CD14-positive monocyte (primary cell): ENCODE data around the gene CEP170B. TPM values are rescaled to one million over a fixed set of nuclear protein-coding genes. Genes with fewer than 3 reads are reported as not detected.
A peak's percentile ranks its signal among the peaks of the same experiment; 100 is the strongest.

Source experiments
- DNase-seq, 3 donors: peaks; one replicate each; pipeline ENCODE4 v3.0.0-alpha.2; 2011 to 2022
- H2AFZ ChIP-seq: 2 replicates; pipeline ENCODE4 v1.6.0; 2012; ENCODE audit warnings: mild to moderate bottlenecking, low read depth, low read length, inconsistent platforms; ENCODE audit not compliant: insufficient read depth, poor library complexity, severe bottlenecking
- H3K27ac ChIP-seq, 2 donors: 1 replicate in 1 of 2; 2 replicates in 1 of 2; pipeline ENCODE4 v1.5.1; 2012 to 2013; ENCODE audit warnings: low read length in 2 of 2, control low read depth in 1 of 2, inconsistent platforms in 1 of 2, low read depth in 1 of 2, mild to moderate bottlenecking in 1 of 2
- H3K27me3 ChIP-seq, 2 donors: one replicate each; pipeline versions ENCODE4 v1.6.0 to v1.6.1; 2011 to 2013; ENCODE audit warnings: low read length in 2 of 2; ENCODE audit not compliant: control insufficient read depth in 2 of 2, insufficient read depth in 2 of 2
- H3K36me3 ChIP-seq, 2 donors: replicated peaks in 1 of 2; 1 replicate in 1 of 2; 2 replicates in 1 of 2; pipeline versions ENCODE4 v1.5.1 to v1.6.1; 2012 to 2013; ENCODE audit warnings: low read length in 2 of 2, control low read depth in 1 of 2, inconsistent platforms in 1 of 2, mild to moderate bottlenecking in 1 of 2; ENCODE audit not compliant: insufficient read depth in 2 of 2, control insufficient read depth in 1 of 2
- H3K4me1 ChIP-seq, 2 donors: 1 replicate in 1 of 2; 2 replicates in 1 of 2; pipeline versions ENCODE4 v1.5.1 to v1.6.1; 2012 to 2013; ENCODE audit warnings: low read length in 2 of 2, control low read depth in 1 of 2, inconsistent platforms in 1 of 2, mild to moderate bottlenecking in 1 of 2, moderate library complexity in 1 of 2; ENCODE audit not compliant: insufficient read depth in 2 of 2, control insufficient read depth in 1 of 2
- H3K4me2 ChIP-seq: replicated peaks from 2 replicates; pipeline ENCODE3; 2012; ENCODE audit warnings: low read length, moderate library complexity, mild to moderate bottlenecking; ENCODE audit not compliant: poor library complexity, severe bottlenecking; ENCODE audit errors: extremely low read depth
- H3K4me3 ChIP-seq, 3 experiments: fragments of 200-600 bp in 1 of 3; sonication (generic) in 1 of 3; replicated peaks in 1 of 3; 1 replicate in 2 of 3; 2 replicates in 1 of 3; pipeline ENCODE4 v1.5.1; 2011 to 2013; ENCODE audit warnings: low read length in 3 of 3, mild to moderate bottlenecking in 3 of 3, control low read depth in 2 of 3, low read depth in 2 of 3, inconsistent platforms in 1 of 3, moderate library complexity in 1 of 3
- H3K79me2 ChIP-seq: 2 replicates; pipeline ENCODE4 v1.6.0; 2012; ENCODE audit warnings: mild to moderate bottlenecking, control low read depth, inconsistent platforms, low read length, moderate library complexity; ENCODE audit not compliant: insufficient read depth
- H3K9ac ChIP-seq: 2 replicates; pipeline ENCODE4 v1.6.0; 2017; ENCODE audit warnings: low read length, mild to moderate bottlenecking; ENCODE audit not compliant: insufficient read depth, poor library complexity, severe bottlenecking
- H3K9me3 ChIP-seq, 2 donors: replicated peaks in 1 of 2; 1 replicate in 1 of 2; 2 replicates in 1 of 2; pipeline versions ENCODE4 v1.5.1 to v1.6.1; 2012 to 2013; ENCODE audit warnings: low read length in 2 of 2, control low read depth in 1 of 2; ENCODE audit not compliant: control insufficient read depth in 1 of 2, insufficient read depth in 1 of 2
- H4K20me1 ChIP-seq: 2 replicates; pipeline ENCODE4 v1.6.0; 2012; ENCODE audit warnings: mild to moderate bottlenecking, low read length, control low read depth, moderate library complexity; ENCODE audit not compliant: insufficient read depth
- H3K27ac Mint-ChIP-seq, 7 donors: one replicate each; pipeline ENCODE4 v1.8.0; 2020; ENCODE audit warnings: mild to moderate bottlenecking in 7 of 7, mixed read lengths in 7 of 7, moderate library complexity in 6 of 7, inconsistent platforms in 2 of 7
- H3K27me3 Mint-ChIP-seq, 3 donors: one replicate each; pipeline ENCODE4 v1.8.0; 2021 to 2022; ENCODE audit warnings: low read depth in 3 of 3, mild to moderate bottlenecking in 3 of 3, mixed read lengths in 3 of 3, moderate library complexity in 3 of 3, inconsistent platforms in 1 of 3
- H3K36me3 Mint-ChIP-seq, 2 donors: one replicate each; pipeline ENCODE4 v1.8.0; 2020; ENCODE audit warnings: mixed read lengths in 2 of 2, inconsistent platforms in 1 of 2, mild to moderate bottlenecking in 1 of 2
- H3K4me1 Mint-ChIP-seq: one replicate; pipeline ENCODE4 v1.8.0; 2020; ENCODE audit warnings: mild to moderate bottlenecking, mixed read lengths
- H3K4me3 Mint-ChIP-seq, 2 donors: one replicate each; pipeline ENCODE4 v1.8.0; 2020; ENCODE audit warnings: mild to moderate bottlenecking in 2 of 2, mixed read lengths in 2 of 2, moderate library complexity in 1 of 2
- H3K9me3 Mint-ChIP-seq, 7 donors: one replicate each; pipeline ENCODE4 v1.8.0; 2020 to 2022; ENCODE audit warnings: mixed read lengths in 7 of 7, mild to moderate bottlenecking in 6 of 7, moderate library complexity in 6 of 7, inconsistent platforms in 2 of 7
- WGBS: methylation state at CpG from one replicate; pipeline ENCODE4 v1.1.5; 2013; ENCODE audit warnings: missing lambda C conversion rate; ENCODE audit not compliant: insufficient coverage; 5-methylcytosine and 5-hydroxymethylcytosine counted together
- intact Hi-C, 2 donors: fragments of 100-400 bp; cut with micrococcal nuclease; formaldehyde crosslinking; loops; one replicate each; pipeline versions ENCODE4 v1.15.0 to v1.15.1; 2023
- polyA plus RNA-seq, 3 donors: library from polyadenylated mRNA; depleted of rRNA in 1 of 3; unstranded in 2 of 3; stranded (reverse) in 1 of 3; fragments of 300-500 nt in 2 of 3; fragments of >200 nt in 1 of 3; fragmentation: Illumina TruSeq in 2 of 3; gene quantifications; 1 replicate in 2 of 3; 2 replicates in 1 of 3; pipeline ENCODE4 v1.2.3, GENCODE V29; 2012 to 2021
- TF ChIP-seq, protein P1 (sequence below): fragments of 200-600 bp; IDR thresholded peaks from one replicate; pipeline ENCODE4 v1.8.0; 2022; ENCODE audit warnings: antibody characterized with exemption, mild to moderate bottlenecking

CEP170B gene
- polyA plus RNA-seq, 3 donors, result 0.09 TPM; not detected in 2

DNA sequence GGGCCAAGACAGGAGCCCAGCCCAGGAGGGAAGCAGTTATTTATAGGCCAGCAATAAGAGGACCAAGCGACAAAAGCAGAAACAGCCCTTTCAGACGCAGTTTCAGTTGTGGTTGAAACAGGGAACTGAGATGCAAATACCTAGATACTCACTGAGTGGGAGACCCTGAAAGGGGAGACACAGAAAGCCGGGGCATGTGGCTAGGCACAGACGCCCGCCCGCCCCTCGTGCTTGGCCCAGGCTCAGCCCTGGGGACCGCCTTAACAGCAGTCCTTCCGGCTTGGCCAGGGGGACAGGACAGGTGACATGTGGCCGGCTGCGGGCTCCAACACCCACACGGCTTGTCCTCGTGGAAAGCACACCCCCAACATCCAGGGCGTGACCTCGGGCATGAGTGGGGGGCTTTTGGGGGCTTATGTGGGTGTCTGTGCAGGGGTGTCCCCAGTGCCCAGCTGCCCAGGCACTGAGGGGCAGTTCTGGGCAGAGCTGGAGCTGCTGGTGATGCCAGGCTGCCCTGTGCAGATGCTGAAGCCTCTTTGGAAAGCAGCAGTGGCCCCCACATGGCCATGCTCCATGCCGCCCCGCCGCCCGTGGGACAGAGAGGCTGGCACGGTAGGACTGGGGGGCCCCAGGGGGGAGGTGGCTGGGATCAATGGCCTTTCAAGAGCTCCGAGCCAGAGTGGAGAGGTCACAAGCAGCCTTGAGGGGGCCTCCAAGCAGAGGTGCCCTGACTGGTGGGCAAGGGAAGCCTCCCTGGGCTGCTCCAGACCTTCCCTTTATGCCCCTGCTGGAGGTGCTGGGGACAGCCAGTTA is 61.8 kb downstream of the CEP170B start:
- Histone ChIP-seq H3K27me3 (no peaks in the 10 kb centered on the region), H3K4me2 (peak overlapping the region; percentile 57), H3K9ac (peak overlapping the region; percentile 44), H3K79me2 (peaks cover 20% of the 10 kb centered on the region), H2AFZ (peak overlapping the region; percentile 55), H3K9me3 (peaks cover 0 to 5% of the 10 kb centered on the region in 2 donors), H4K20me1 (no peaks in the 10 kb centered on the region), H3K4me1 (peaks cover 36 to 43% of the 10 kb centered on the region in 2 donors), H3K4me3 (peak overlapping the region in 2 of 3 experiments; percentile 21 to 68), H3K36me3 (peaks cover 0 to 4% of the 10 kb centered on the region in 2 donors), H3K27ac (peak overlapping the region; percentile 15 to 42)
- TF ChIP-seq, protein P1, sequence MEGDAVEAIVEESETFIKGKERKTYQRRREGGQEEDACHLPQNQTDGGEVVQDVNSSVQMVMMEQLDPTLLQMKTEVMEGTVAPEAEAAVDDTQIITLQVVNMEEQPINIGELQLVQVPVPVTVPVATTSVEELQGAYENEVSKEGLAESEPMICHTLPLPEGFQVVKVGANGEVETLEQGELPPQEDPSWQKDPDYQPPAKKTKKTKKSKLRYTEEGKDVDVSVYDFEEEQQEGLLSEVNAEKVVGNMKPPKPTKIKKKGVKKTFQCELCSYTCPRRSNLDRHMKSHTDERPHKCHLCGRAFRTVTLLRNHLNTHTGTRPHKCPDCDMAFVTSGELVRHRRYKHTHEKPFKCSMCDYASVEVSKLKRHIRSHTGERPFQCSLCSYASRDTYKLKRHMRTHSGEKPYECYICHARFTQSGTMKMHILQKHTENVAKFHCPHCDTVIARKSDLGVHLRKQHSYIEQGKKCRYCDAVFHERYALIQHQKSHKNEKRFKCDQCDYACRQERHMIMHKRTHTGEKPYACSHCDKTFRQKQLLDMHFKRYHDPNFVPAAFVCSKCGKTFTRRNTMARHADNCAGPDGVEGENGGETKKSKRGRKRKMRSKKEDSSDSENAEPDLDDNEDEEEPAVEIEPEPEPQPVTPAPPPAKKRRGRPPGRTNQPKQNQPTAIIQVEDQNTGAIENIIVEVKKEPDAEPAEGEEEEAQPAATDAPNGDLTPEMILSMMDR, result no peak
- Mint-ChIP-seq H3K27ac (peak overlapping the region in 2 of 7 donors; percentile 28 to 30), H3K9me3 (peaks cover 4 to 7% (median 6%) of the 10 kb centered on the region in 7 donors), H3K4me3 (peak overlapping the region; percentile 51 to 80), H3K4me1 (peaks cover 39% of the 10 kb centered on the region), H3K36me3 (peaks cover 1 to 4% of the 10 kb centered on the region in 2 donors), H3K27me3 (no peaks in the 10 kb centered on the region)
- peak; percentile 57 to 77 (median 65) for DNase-seq
- 20% methylated on average over 15 of the region's 21 CpGs for WGBS
- intact Hi-C loops, result no loop called here

DNA sequence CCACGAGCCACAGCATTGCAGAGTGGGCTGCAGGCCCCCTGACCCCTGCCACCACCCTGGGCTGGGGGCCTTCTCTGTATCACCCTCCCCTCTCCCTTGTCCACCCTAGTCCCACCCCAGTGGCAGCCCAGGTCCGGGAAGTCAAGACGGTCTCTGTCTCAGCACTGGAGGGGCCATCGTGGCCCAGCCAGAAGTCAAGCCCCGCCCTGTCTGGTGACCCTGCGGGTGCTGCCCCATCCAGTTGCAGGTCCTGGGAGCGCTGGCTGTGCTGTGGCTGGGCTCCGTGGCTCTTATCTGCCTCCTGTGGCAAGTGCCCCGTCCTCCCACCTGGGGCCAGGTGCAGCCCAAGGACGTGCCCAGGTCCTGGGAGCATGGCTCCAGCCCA is 62.4 kb downstream of the CEP170B start:
- peaks cover 20% of the 10 kb centered on the region for H3K79me2 ChIP-seq
- peak in 1 of 3 donors; percentile 2 for DNase-seq
- WGBS, result 88% methylated on average over 10 of the region's 10 CpGs
- H3K4me3 ChIP-seq, result no peak overlapping the region
- intact Hi-C loops, result no loop called here
- Mint-ChIP-seq H3K9me3 (peaks cover 4 to 7% (median 6%) of the 10 kb centered on the region in 7 donors), H3K27ac (no peak overlapping the region), H3K36me3 (peaks cover 1 to 4% of the 10 kb centered on the region in 2 donors), H3K4me3 (no peak overlapping the region), H3K4me1 (peaks cover 39% of the 10 kb centered on the region), H3K27me3 (no peaks in the 10 kb centered on the region)
- H3K4me1 ChIP-seq, result peaks cover 36 to 43% of the 10 kb centered on the region in 2 donors
- TF ChIP-seq, protein P1, result no peak
- no peak overlapping the region for H3K4me2 ChIP-seq
- no peak overlapping the region for H3K9ac ChIP-seq
- H2AFZ ChIP-seq, result peak overlapping the region; percentile 55
- H3K27ac ChIP-seq, result no peak overlapping the region
- H3K27me3 ChIP-seq, result no peaks in the 10 kb centered on the region
- no peaks in the 10 kb centered on the region for H4K20me1 ChIP-seq
- H3K9me3 ChIP-seq, result peaks cover 0 to 5% of the 10 kb centered on the region in 2 donors
- H3K36me3 ChIP-seq, result peaks cover 0 to 4% of the 10 kb centered on the region in 2 donors
